HL-60/S4 treated with phorbol 12-myristate 13-acetate at 8.2 ng/mL for 4 days and 3 days (cell line): ENCODE results near the gene MERTK.
"Not testable (repeated sequence)": the region's sequence is repeated elsewhere in the genome, so short reads cannot be mapped to it uniquely, and the experiment has no call there.

Experiments
- in situ Hi-C: fragments of 300-500 bp; cut with MboI; formaldehyde crosslinking; loops from 2 replicates; pipeline ENCODE4 v1.15.0; 2022; ENCODE audit warnings: low sequenced_read_pairs

The MERTK gene

GRCh38 chr2:111909079-111909478, 10.7 kb downstream of the MERTK start:
- in situ Hi-C loops: no loop called here

GRCh38 chr2:111909997-111910396, 11.6 kb downstream of the MERTK start:
- in situ Hi-C loops: not testable (repeated sequence)

GRCh38 chr2:111910609-111911277, 12.3 kb downstream of the MERTK start:
- in situ Hi-C loops: no loop called here

- in situ Hi-C loops: not testable (repeated sequence)
These were observed 13.0 kb downstream of the MERTK start for GRCh38 chr2:111911295-111911977.

- in situ Hi-C loops: no loop called here
These were observed 14.1 kb downstream of the MERTK start for GRCh38 chr2:111912547-111912946.

- in situ Hi-C loops: no loop called here
These were observed 18.7 kb downstream of the MERTK start for GRCh38 chr2:111917106-111917505.

GRCh38 chr2:111918383-111918806, 20.0 kb downstream of the MERTK start:
- in situ Hi-C loops: no loop called here

- in situ Hi-C loops: no loop called here
These were observed 21.0 kb downstream of the MERTK start for GRCh38 chr2:111919365-111919764.

- in situ Hi-C loops: no loop called here
These were observed 21.6 kb downstream of the MERTK start for GRCh38 chr2:111919794-111920608.

- in situ Hi-C loops: no loop called here
These were observed 24.9 kb downstream of the MERTK start for GRCh38 chr2:111923276-111923804.

- in situ Hi-C loops: no loop called here
These were observed 26.3 kb downstream of the MERTK start for GRCh38 chr2:111924617-111925107.

GRCh38 chr2:111927723-111928122, 29.3 kb downstream of the MERTK start:
- in situ Hi-C loops: no loop called here

GRCh38 chr2:111930409-111930808, 32.0 kb downstream of the MERTK start:
- in situ Hi-C loops: no loop called here

- in situ Hi-C loops: no loop called here
These were observed 32.5 kb downstream of the MERTK start for GRCh38 chr2:111930875-111931274.

- in situ Hi-C loops: no loop called here
These were observed 34.5 kb downstream of the MERTK start for GRCh38 chr2:111932841-111933291.

GRCh38 chr2:111933900-111934299, 35.5 kb downstream of the MERTK start:
- in situ Hi-C loops: not testable (repeated sequence)

GRCh38 chr2:111936881-111937280, 38.5 kb downstream of the MERTK start:
- in situ Hi-C loops: no loop called here

GRCh38 chr2:111938392-111938791, 40.0 kb downstream of the MERTK start:
- in situ Hi-C loops: no loop called here

GRCh38 chr2:111940333-111941196, 42.2 kb downstream of the MERTK start:
- in situ Hi-C loops: no loop called here

GRCh38 chr2:111941531-111941930, 43.1 kb downstream of the MERTK start:
- in situ Hi-C loops: no loop called here
